ENCODE results near the gene PIGK. TPM values are rescaled to one million over a fixed set of nuclear protein-coding genes. Genes with fewer than 3 reads are reported as not detected.

PIGK gene
- total RNA-seq, 1 experiment from 2014 or later = 21.5 TPM

DNA sequence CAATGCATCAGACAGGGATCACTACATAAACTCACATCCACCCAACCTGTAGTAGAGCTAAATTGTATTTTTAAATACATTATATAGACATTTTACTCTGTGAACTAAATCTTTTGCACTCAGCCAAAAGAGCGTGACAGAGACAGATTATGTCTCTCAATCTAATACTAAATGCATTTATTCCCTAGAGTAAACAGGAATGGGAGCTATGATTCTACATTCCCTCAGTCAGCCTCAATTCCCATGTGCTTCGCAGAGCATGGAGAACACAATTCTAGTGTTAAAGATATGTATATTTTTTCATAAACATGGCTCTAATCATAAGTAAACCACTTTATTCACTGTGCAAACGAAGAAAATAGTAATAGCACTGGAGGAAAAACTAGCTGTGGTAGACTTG is 16.5 kb downstream of the PIGK start:
- Histone ChIP-seq H3K4me2 (no peak overlapping the region), H3K79me2 (ENCODE audit: low read depth) (no peaks in the 10 kb centered on the region), H3K9me2 (ENCODE audit: insufficient read depth) (no peaks in the 10 kb centered on the region), H3K4me3 (no peak overlapping the region), H3K27me3 (ENCODE audit: insufficient read depth, low read depth) (no peaks in the 10 kb centered on the region), H3K27ac (no peak overlapping the region), H3K9me3 (ENCODE audit: insufficient read depth, low read depth) (no peaks in the 10 kb centered on the region; the same call in none of the 2 replicates), H3K36me3 (ENCODE audit: low read depth) (no peaks in the 10 kb centered on the region), H3F3A (ENCODE audit: insufficient read depth, low read depth) (no peaks in the 10 kb centered on the region), H3K4me1 (replicated peaks; ENCODE audit: insufficient read depth) (no peaks in the 10 kb centered on the region), H2AFZ (no peak overlapping the region), H4K20me1 (ENCODE audit: insufficient read depth) (no peaks in the 10 kb centered on the region)
- TF ChIP-seq, protein P1, sequence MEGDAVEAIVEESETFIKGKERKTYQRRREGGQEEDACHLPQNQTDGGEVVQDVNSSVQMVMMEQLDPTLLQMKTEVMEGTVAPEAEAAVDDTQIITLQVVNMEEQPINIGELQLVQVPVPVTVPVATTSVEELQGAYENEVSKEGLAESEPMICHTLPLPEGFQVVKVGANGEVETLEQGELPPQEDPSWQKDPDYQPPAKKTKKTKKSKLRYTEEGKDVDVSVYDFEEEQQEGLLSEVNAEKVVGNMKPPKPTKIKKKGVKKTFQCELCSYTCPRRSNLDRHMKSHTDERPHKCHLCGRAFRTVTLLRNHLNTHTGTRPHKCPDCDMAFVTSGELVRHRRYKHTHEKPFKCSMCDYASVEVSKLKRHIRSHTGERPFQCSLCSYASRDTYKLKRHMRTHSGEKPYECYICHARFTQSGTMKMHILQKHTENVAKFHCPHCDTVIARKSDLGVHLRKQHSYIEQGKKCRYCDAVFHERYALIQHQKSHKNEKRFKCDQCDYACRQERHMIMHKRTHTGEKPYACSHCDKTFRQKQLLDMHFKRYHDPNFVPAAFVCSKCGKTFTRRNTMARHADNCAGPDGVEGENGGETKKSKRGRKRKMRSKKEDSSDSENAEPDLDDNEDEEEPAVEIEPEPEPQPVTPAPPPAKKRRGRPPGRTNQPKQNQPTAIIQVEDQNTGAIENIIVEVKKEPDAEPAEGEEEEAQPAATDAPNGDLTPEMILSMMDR (conservative IDR thresholded peaks at IDR 0.05) = no peak
- intact Hi-C loops (cut with micrococcal nuclease; ENCODE audit: unreplicated experiment) = no loop called here
- POLR2A ChIA-PET (ENCODE audit: unreplicated experiment) = no interaction called here
- no peak for DNase-seq
- CTCF ChIA-PET = interaction anchor here (0.7 kb wide), 1 partner anchor 1256 kb away, joined by 3 read pairs; no protein-coding TSS in a partner anchor
- BruUV-seq (replicated peaks) = no TSS peak

DNA sequence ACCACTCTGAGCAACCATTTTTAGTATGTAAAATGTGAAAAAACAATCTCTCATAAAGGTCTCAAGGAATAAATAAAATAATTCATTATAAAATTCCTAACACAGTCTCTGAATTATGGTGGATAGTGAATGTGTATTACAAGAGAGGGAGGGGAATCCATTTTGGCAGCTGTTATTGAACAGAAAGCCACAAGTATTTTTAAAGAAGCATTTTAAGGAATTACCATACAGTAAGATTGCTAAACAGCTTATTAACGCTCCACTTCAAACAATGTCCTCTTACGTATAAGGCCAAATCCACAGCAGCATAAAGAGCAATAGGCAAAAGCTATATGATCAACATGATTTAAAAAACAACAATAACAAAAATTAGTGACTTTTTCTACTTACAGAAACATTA is 18.4 kb downstream of the PIGK start:
- H3K4me1 ChIP-seq (replicated peaks; ENCODE audit: insufficient read depth) = no peaks in the 10 kb centered on the region
- no peaks in the 10 kb centered on the region for H4K20me1 ChIP-seq (ENCODE audit: insufficient read depth)
- ChIA-PET CTCF (no interaction called here), POLR2A (ENCODE audit: unreplicated experiment) (no interaction called here)
- H3K79me2 ChIP-seq (ENCODE audit: low read depth) = no peaks in the 10 kb centered on the region
- no peak overlapping the region for H3K4me3 ChIP-seq
- no peak for DNase-seq
- no peaks in the 10 kb centered on the region for H3K36me3 ChIP-seq (ENCODE audit: low read depth)
- H2AFZ ChIP-seq = no peak overlapping the region
- H3K9me2 ChIP-seq (ENCODE audit: insufficient read depth) = no peaks in the 10 kb centered on the region
- no peak overlapping the region for H3K27ac ChIP-seq
- no peak overlapping the region for H3K4me2 ChIP-seq
- H3K27me3 ChIP-seq (ENCODE audit: insufficient read depth, low read depth) = no peaks in the 10 kb centered on the region
- H3K9me3 ChIP-seq (ENCODE audit: insufficient read depth, low read depth) = no peaks in the 10 kb centered on the region; the same call in 1 of the 2 replicates
- no peak for TF ChIP-seq EZH2 (IDR thresholded peaks at IDR 0.05; ENCODE audit: low read depth)
- TF ChIP-seq, protein P1 (conservative IDR thresholded peaks at IDR 0.05) = no peak
- BruUV-seq (replicated peaks) = no TSS peak
- intact Hi-C loops (cut with micrococcal nuclease; ENCODE audit: unreplicated experiment) = no loop called here
- H3F3A ChIP-seq (ENCODE audit: insufficient read depth, low read depth) = no peaks in the 10 kb centered on the region

DNA sequence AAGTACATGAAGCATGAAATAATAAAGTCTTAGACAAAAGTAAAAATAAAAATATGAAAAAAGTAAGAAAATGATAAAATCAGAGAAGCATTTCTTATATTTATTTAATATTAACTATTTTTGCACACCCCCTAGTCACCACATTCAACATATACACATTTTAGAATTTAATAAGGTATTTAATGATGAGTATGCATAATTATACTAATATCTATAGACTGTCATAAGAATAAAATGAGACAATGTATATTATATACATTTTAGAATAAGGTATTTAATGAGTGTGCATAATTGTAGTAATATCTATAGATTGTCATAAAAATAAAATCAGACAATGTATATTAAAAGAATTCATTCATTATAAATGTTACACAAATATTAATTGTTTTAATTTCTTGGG is 18.9 kb downstream of the PIGK start:
- TF ChIP-seq, protein P1 (conservative IDR thresholded peaks at IDR 0.05) = no peak
- no peak for TF ChIP-seq EZH2 (IDR thresholded peaks at IDR 0.05; ENCODE audit: low read depth)
- Histone ChIP-seq H3K27me3 (ENCODE audit: insufficient read depth, low read depth) (no peaks in the 10 kb centered on the region), H3K9me3 (ENCODE audit: insufficient read depth, low read depth) (no peaks in the 10 kb centered on the region; the same call in 1 of the 2 replicates), H3K36me3 (ENCODE audit: low read depth) (no peaks in the 10 kb centered on the region), H3K79me2 (ENCODE audit: low read depth) (no peaks in the 10 kb centered on the region), H4K20me1 (ENCODE audit: insufficient read depth) (no peaks in the 10 kb centered on the region), H2AFZ (no peak overlapping the region), H3K9me2 (ENCODE audit: insufficient read depth) (no peaks in the 10 kb centered on the region), H3K4me3 (no peak overlapping the region), H3K27ac (no peak overlapping the region), H3K4me1 (replicated peaks; ENCODE audit: insufficient read depth) (no peaks in the 10 kb centered on the region), H3K4me2 (no peak overlapping the region), H3F3A (ENCODE audit: insufficient read depth, low read depth) (no peaks in the 10 kb centered on the region)
- DNase-seq = no peak
- CTCF ChIA-PET = no interaction called here
- POLR2A ChIA-PET (ENCODE audit: unreplicated experiment) = no interaction called here
- intact Hi-C loops (cut with micrococcal nuclease; ENCODE audit: unreplicated experiment) = no loop called here
- BruUV-seq (replicated peaks) = no TSS peak
